HG03108 (cell line): ENCODE results near the gene MTX1.
"Not testable (repeated sequence)": the region's sequence is repeated elsewhere in the genome, so short reads cannot be mapped to it uniquely, and the experiment has no call there.

Experiments used
- ATAC-seq: cut with Tn5 transposase; IDR thresholded peaks from one replicate; pipeline ENCODE4 v1.9.1; 2021; ENCODE audit warnings: moderate library complexity; ENCODE audit not compliant: unreplicated experiment

The MTX1 gene

DNA sequence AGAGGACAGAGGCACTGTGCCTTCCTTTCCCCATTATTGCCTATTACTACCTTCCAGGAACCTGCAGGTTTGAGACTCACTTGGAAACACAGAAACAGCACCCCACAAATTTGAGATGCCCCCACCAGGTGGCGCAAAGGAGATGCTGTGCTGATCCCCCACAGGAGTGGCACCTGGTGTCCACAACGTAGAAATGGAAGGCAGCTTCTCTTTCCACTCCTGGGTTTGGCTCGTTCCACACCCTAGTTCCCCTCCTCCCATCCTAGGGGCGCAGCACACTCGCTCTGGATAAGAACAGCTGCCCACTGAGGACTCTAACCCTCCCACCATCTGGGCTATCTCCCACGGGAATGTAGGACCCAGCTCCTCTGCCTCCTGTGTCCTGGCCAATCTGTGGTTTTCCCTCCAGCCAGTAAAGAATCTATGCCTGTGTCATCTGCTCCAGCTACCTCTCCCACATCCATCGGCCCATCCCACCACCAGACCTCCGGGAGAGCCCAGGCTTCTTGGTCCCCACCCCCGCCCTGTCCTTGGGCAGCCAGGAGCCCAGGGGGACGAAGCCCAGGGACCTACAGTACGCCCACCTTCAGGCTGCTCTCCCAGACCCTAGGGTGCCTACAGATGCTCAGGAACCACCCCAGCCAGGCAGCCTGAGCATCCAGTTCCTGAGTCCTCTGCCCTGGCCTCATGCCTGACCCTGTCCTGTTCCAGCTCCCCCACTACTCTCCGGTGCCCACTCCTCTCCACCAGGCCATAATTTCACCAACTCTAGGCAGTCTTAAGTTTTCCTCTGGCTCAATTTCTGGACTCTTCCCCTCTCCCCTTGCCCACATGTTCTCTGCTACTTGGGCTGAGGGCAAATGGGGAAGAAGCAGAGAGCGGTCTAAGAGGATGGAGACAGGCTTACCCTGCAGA lies 1.3 kb upstream of the MTX1 start:
- no peak for ATAC-seq

DNA sequence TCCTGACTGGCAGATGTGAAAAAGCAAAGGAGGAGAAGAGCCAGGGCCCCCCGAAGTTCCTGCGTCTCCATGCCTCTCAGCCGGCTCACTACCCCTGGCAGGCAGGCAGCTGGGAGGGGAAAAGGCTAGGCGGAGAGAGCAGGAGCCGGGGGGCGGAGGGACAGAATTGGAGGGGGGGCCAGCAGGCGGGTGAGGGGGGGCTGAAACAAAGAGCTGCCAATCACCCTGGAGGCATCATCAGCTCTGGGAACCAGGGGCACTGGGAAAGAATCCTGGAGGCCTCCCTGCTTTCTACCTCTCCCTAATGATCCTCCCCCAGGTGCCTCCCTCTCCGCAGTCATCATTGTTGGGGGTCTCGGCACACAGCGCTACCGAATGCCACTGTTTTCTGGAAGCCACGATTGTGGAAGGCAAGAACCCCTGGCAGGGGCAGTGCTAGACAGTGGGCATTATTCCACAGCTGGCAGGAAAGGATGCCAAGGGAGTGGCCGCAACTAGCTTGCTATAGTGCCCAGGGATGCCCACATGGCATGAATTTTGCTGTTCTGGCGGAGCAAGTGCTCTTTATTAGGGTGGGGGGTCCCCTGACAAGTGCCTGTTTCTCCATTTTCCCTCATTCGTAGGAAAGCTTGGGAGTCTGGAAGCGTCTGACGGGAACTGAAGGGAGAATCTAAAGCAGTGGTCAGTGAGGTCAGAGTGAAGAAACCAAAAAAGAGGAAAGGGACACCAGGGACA lies 522 bp upstream of the MTX1 start, which contains the start of gene THBS3:
Gene THBS3, minus strand, starts transcription at position 92 of the 735 bp plus-strand sequence. Its CDS starts 21 bp downstream, at position 71.
- ATAC-seq: no peak

DNA sequence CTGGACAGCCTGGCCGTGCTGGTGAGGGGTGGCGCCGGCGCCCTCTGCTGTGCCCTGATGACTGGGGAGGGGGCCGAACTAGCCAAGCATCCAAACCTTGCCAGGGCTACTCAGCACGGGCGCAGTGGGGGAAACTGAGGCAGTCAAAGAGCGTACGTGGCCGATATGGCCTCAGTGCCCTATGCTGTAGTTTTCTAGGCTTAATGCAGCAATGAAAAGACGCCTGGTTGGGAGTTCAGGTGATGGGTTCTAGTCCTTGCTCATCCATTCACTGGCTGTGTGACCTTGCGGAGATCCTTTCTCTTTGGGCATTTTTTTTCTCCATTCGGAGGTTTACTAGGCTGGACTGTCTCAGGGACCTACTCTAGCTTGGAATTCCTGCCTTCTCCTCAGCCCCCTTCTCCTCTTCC lies 822 bp downstream of the MTX1 start:
- no peak for ATAC-seq

GRCh38 chr1:155210314-155211104 lies 2.0 kb downstream of the MTX1 start:
- no peak for ATAC-seq

GRCh38 chr1:155211381-155212050 lies 3.0 kb downstream of the MTX1 start:
- not testable (repeated sequence) for ATAC-seq

GRCh38 chr1:155212051-155212440 lies 3.6 kb downstream of the MTX1 start:
- not testable (repeated sequence) for ATAC-seq

DNA sequence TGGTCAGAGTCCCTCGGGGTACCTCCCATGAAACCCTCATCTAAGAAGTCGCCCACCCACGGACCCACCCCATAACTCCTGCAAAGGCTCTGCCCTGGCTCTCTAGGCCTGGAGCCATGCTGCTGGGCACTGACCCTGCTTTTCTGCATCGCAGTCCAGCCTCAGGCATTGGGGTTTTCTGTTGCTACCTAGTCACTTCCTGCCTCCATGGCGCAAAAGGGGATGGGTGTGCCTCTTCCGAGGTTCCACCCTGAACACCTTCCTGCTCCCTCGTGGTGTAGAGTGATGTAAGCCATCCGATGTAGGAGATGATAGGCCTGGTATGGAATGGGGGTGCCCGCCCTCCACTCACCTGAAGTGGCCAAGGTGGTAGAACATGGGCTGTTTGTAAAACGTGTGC lies 6.2 kb downstream of the MTX1 start:
- ATAC-seq: not testable (repeated sequence)

GRCh38 chr1:155218854-155219591 lies 10.5 kb downstream of the MTX1 start:
- no peak for ATAC-seq

DNA sequence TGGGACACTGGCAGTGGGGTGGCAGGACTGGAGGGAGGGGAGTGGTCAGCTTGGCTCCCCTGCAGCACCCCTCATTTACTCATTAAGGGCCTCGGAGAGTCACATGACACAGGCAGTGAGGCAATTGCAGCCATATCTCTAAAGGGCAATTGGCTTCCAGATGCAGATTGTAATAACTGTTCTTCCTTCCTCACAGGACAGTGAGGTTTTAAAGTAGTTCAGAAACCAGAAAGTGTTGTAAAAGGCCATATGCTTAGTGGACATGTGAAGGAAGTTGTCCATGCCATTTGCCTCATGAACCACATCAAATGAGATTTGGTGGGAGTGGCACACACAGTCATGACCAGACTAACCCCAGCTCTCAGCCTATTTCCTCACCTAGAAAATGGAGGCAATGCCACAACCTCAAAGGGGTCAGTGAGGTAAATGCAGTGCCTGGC lies 11.1 kb downstream of the MTX1 start:
- no peak for ATAC-seq

GRCh38 chr1:155220211-155220965 lies 11.9 kb downstream of the MTX1 start:
- ATAC-seq: not testable (repeated sequence)

DNA sequence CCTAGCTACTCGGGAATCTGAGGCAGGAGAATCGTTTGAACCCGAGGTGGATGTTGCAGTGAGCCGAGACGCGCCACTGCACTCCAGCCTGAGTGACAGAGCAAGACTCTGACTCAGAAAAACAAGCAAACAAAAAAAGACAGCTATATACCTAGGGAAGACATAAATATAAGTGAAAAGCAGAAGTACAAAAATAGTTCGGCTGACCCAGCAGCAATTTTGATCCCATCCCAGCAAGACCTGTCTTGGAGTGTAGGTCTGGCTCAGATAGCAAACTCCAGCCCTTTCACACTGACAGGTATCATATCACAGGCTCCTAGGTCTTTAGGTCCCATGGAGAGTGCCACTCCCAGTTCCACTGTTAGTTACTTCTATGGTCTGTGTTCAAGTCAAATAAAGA lies 14.6 kb downstream of the MTX1 start:
- ATAC-seq: no peak

DNA sequence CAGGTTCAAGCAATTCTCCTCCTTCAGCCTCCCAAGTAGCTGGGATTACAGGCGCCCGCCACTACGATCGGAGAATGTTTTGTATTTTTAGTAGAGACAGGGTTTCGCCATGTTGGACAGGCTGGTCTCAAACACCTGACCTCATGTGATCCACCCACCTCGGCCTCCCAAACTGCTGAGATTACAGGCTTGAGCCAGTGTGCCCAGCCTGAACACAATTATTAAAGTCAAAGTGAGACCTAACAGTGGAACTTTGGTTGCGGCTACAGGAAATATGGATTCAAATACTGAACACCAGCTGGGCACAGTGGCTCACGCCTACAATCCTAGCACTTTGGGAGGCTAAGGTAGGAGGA lies 16.9 kb downstream of the MTX1 start:
- not testable (repeated sequence) for ATAC-seq

GRCh38 chr1:155226188-155226909 lies 17.9 kb downstream of the MTX1 start:
- no peak for ATAC-seq

DNA sequence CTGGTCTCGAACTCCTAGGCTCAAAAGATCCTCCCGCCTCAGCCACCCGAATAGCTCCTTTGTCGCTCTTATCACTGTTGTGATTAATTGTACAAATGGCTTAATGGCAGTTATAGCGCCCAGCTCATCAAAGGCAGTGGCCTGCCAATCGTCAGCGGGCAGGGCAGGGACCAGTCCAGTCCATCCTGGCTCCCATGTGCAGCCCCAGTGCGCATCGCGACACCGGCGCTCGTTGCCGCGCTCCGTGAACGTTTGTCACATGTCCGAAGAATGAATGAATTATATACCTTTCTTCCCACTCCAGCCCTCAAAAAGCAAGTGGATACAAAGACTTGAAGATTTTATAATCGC lies 18.4 kb downstream of the MTX1 start:
- no peak for ATAC-seq

- ATAC-seq: peak; percentile 87
These were observed 19.0 kb downstream of the MTX1 start for GRCh38 chr1:155227261-155228095.

GRCh38 chr1:155228096-155228427 lies 19.6 kb downstream of the MTX1 start:
- no peak for ATAC-seq

DNA sequence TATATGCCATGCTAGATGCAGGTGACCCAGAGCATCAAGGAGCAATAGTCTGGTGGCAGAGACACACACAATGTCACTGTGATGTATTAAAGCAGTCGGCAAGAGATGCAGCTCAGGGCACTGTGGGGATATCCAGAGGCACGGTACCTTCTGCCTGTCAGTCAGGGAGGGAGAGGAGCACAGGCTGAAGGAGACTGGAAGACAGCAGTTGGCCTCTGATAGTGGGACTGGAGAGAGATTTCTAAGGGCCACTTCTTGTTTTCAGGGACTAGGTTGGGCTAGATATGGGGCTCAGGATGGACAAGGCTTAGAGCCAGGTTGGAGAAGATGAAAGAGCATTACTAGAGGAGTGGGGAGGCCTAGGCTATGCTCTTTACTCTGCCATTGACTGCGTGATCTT lies 22.8 kb downstream of the MTX1 start:
- ATAC-seq: not testable (repeated sequence)
